Trophoblast cell (in vitro differentiated cells and primary cell): ENCODE results near the gene ZNF276.

ENCODE experiments used
- DNase-seq, 2 donors: peaks; one replicate each; pipeline ENCODE4 v3.0.0-alpha.2; 2016
- H2AFZ ChIP-seq: 2 replicates; pipeline ENCODE4 v1.6.1; 2013; ENCODE audit warnings: low read length, moderate library complexity, mild to moderate bottlenecking; ENCODE audit not compliant: insufficient read depth, poor library complexity
- H2AK5ac ChIP-seq: 2 replicates; pipeline ENCODE4 v1.6.1; 2013; ENCODE audit warnings: mild to moderate bottlenecking, low read length
- H2BK120ac ChIP-seq: 2 replicates; pipeline ENCODE4 v1.6.1; 2013; ENCODE audit warnings: low read length, mild to moderate bottlenecking, moderate library complexity; ENCODE audit not compliant: insufficient read depth, poor library complexity
- H2BK12ac ChIP-seq: 2 replicates; pipeline ENCODE4 v1.6.1; 2013; ENCODE audit warnings: mild to moderate bottlenecking, low read length, moderate library complexity
- H2BK5ac ChIP-seq: 2 replicates; pipeline ENCODE4 v1.6.1; 2013; ENCODE audit warnings: low read length, low read depth, moderate library complexity, mild to moderate bottlenecking; ENCODE audit not compliant: poor library complexity
- H3K14ac ChIP-seq: 2 replicates; pipeline ENCODE4 v1.6.1; 2013; ENCODE audit warnings: mild to moderate bottlenecking, low read length
- H3K18ac ChIP-seq: 2 replicates; pipeline ENCODE4 v1.6.1; 2013; ENCODE audit warnings: mild to moderate bottlenecking, low read length
- H3K23ac ChIP-seq: 2 replicates; pipeline ENCODE4 v1.6.1; 2013; ENCODE audit warnings: low read length
- H3K27ac ChIP-seq: 2 replicates; pipeline ENCODE4 v1.5.1; 2013; ENCODE audit warnings: low read depth, mild to moderate bottlenecking, inconsistent platforms, low read length, moderate library complexity
- H3K27me3 ChIP-seq: 2 replicates; pipeline ENCODE4 v1.6.1; 2013; ENCODE audit warnings: inconsistent platforms, mild to moderate bottlenecking, low read length, moderate library complexity; ENCODE audit not compliant: insufficient read depth
- H3K36me3 ChIP-seq, 2 experiments: 1 replicate in 1 of 2; 2 replicates in 1 of 2; pipeline ENCODE4 v1.6.1; 2013; ENCODE audit warnings: low read length in 2 of 2, mild to moderate bottlenecking in 2 of 2, moderate library complexity in 1 of 2; ENCODE audit not compliant: insufficient read depth in 2 of 2, control insufficient read depth in 1 of 2
- H3K4ac ChIP-seq: 2 replicates; pipeline ENCODE4 v1.6.1; 2013; ENCODE audit warnings: low read depth, mild to moderate bottlenecking, low read length, moderate library complexity
- H3K4me1 ChIP-seq, 2 experiments: 1 replicate in 1 of 2; 2 replicates in 1 of 2; pipeline ENCODE4 v1.6.1; 2013; ENCODE audit warnings: low read length in 2 of 2, mild to moderate bottlenecking in 2 of 2, moderate library complexity in 1 of 2; ENCODE audit not compliant: insufficient read depth in 2 of 2, control insufficient read depth in 1 of 2
- H3K4me2 ChIP-seq: 2 replicates; pipeline ENCODE4 v1.6.1; 2013; ENCODE audit warnings: inconsistent platforms, mild to moderate bottlenecking, low read length, moderate library complexity
- H3K4me3 ChIP-seq: 2 replicates; pipeline ENCODE4 v1.5.1; 2013; ENCODE audit warnings: mild to moderate bottlenecking, low read depth, low read length, inconsistent platforms
- H3K79me1 ChIP-seq: one replicate; pipeline ENCODE4 v1.6.1; 2013; ENCODE audit warnings: low read length
- H3K79me2 ChIP-seq: 2 replicates; pipeline ENCODE4 v1.6.1; 2013; ENCODE audit warnings: low read length, mild to moderate bottlenecking; ENCODE audit not compliant: control insufficient read depth, insufficient read depth, poor library complexity
- H3K9ac ChIP-seq: 2 replicates; pipeline ENCODE4 v1.6.1; 2013; ENCODE audit warnings: mild to moderate bottlenecking, low read length
- H3K9me3 ChIP-seq: 2 replicates; pipeline ENCODE4 v1.6.1; 2013; ENCODE audit warnings: low read depth, mild to moderate bottlenecking, control low read depth, inconsistent platforms, low read length; ENCODE audit not compliant: insufficient read depth
- H4K12ac ChIP-seq: 2 replicates; pipeline ENCODE4 v1.6.1; 2013; ENCODE audit warnings: low read depth, mild to moderate bottlenecking, low read length, moderate library complexity
- H4K8ac ChIP-seq: 2 replicates; pipeline ENCODE4 v1.6.1; 2013; ENCODE audit warnings: low read depth, mild to moderate bottlenecking, low read length, moderate library complexity
- H4K91ac ChIP-seq: one replicate; pipeline ENCODE4 v1.6.1; 2013; ENCODE audit warnings: low read depth, mild to moderate bottlenecking, low read length, moderate library complexity
- WGBS: extraction: QIAGEN DNeasy Blood & Tissue Kit; methylation state at CpG from one replicate; pipeline ENCODE4 v1.1.7; 2013; ENCODE audit warnings: missing lambda C conversion rate; ENCODE audit not compliant: insufficient read length, insufficient coverage; ENCODE audit errors: extremely low coverage; 5-methylcytosine and 5-hydroxymethylcytosine counted together

Gene ZNF276

GRCh38 chr16:89716493-89716892, 4.8 kb upstream of the ZNF276 start:
- Histone ChIP-seq H3K23ac (no peak overlapping the region), H3K18ac (no peak overlapping the region), H3K9me3 (no peaks in the 10 kb centered on the region), H3K36me3 (peaks cover 0 to 3% of the 10 kb centered on the region in 2 experiments), H2BK12ac (no peak overlapping the region), H2BK120ac (no peak overlapping the region), H3K79me1 (peaks cover 15% of the 10 kb centered on the region), H3K4ac (no peak overlapping the region), H2BK5ac (no peak overlapping the region), H3K4me2 (no peak overlapping the region), H4K91ac (no peak overlapping the region), H2AFZ (no peak overlapping the region), H3K4me1 (peaks cover 8 to 13% of the 10 kb centered on the region in 2 experiments), H3K27me3 (no peaks in the 10 kb centered on the region), H3K14ac (no peak overlapping the region), H3K27ac (no peak overlapping the region), H3K4me3 (no peak overlapping the region), H3K9ac (no peak overlapping the region), H4K12ac (no peak overlapping the region), H4K8ac (no peak overlapping the region), H3K79me2 (peaks cover 8% of the 10 kb centered on the region), H2AK5ac (no peak overlapping the region)
- no peak for DNase-seq
- no CpG with 5 or more reads among the region's 15 CpGs for WGBS

- Histone ChIP-seq H4K91ac (no peak overlapping the region), H2BK5ac (no peak overlapping the region), H2AK5ac (no peak overlapping the region), H3K9ac (no peak overlapping the region), H3K27me3 (no peaks in the 10 kb centered on the region), H3K18ac (no peak overlapping the region), H2AFZ (no peak overlapping the region), H3K27ac (no peak overlapping the region), H3K36me3 (peaks cover 0 to 3% of the 10 kb centered on the region in 2 experiments), H4K12ac (peak overlapping the region; percentile 37), H3K4me2 (no peak overlapping the region), H3K9me3 (no peaks in the 10 kb centered on the region), H3K79me2 (peaks cover 10% of the 10 kb centered on the region), H3K4me3 (no peak overlapping the region), H2BK12ac (no peak overlapping the region), H3K79me1 (peaks cover 16% of the 10 kb centered on the region), H3K23ac (no peak overlapping the region), H4K8ac (no peak overlapping the region), H2BK120ac (no peak overlapping the region), H3K14ac (no peak overlapping the region), H3K4ac (no peak overlapping the region), H3K4me1 (peaks cover 8% of the 10 kb centered on the region in 2 experiments)
- no CpG with 5 or more reads among the region's 29 CpGs for WGBS
- no peak for DNase-seq
These were observed 4.2 kb upstream of the ZNF276 start for GRCh38 chr16:89716916-89717687.

DNA sequence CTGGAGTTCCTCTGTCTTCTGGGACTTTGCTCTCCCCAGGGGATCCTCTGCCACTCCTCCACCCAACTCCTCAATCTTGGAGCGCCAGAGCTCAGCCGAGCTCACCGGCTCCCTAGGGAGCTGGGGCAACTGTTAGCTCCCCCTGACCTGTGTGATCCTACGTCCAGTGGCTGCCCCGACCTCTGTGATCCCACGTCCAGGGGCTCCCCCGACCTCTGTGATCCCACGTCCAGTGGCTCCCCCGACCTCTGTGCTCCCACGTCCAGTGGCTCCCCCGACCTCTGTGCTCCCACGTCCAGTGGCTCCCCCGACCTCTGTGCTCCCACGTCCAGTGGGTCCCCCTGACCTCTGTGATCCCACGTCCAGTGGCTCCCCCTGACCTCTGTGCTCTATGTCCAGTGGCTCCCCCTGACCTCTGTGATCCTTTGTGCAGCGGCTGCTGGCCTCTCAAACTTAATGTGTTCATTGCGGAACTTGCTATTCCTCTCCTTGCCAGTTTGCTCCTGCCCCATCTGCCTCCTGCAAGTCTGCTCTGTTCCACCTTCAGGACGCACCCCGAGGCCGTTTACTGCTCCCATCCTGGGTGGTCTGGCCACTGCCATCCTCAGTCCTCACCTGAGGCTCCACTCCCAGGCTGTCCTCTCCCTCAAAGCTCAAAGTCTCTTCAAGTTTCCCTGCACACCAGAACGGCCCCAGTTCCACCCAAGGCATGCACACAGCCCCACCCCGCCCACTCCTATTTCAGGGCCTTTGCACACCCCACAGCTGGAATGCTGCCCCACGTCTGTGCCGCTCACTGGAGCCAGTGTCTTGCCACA, 3.4 kb upstream of the ZNF276 start:
- Histone ChIP-seq H3K9ac (no peak overlapping the region), H3K4ac (no peak overlapping the region), H3K27ac (no peak overlapping the region), H2BK5ac (no peak overlapping the region), H3K27me3 (no peaks in the 10 kb centered on the region), H2BK120ac (no peak overlapping the region), H3K23ac (no peak overlapping the region), H3K14ac (no peak overlapping the region), H3K4me1 (peaks cover 8 to 11% of the 10 kb centered on the region in 2 experiments), H3K79me1 (peaks cover 14% of the 10 kb centered on the region), H3K4me2 (no peak overlapping the region), H3K18ac (no peak overlapping the region), H2AK5ac (no peak overlapping the region), H4K12ac (no peak overlapping the region), H4K8ac (no peak overlapping the region), H3K9me3 (peaks cover 4% of the 10 kb centered on the region), H3K79me2 (peaks cover 9% of the 10 kb centered on the region), H2AFZ (no peak overlapping the region), H2BK12ac (no peak overlapping the region), H3K36me3 (peaks cover 4 to 6% of the 10 kb centered on the region in 2 experiments), H4K91ac (no peak overlapping the region), H3K4me3 (no peak overlapping the region)
- no CpG with 5 or more reads among the region's 24 CpGs for WGBS
- DNase-seq: no peak

GRCh38 chr16:89720551-89720812, 855 bp upstream of the ZNF276 start:
- H3K27ac ChIP-seq: peak overlapping the region; percentile 83
- H2AK5ac ChIP-seq: no peak overlapping the region
- no CpG with 5 or more reads among the region's 29 CpGs for WGBS
- H2BK12ac ChIP-seq: no peak overlapping the region
- H3K9me3 ChIP-seq: peaks cover 5% of the 10 kb centered on the region
- peak overlapping the region; percentile 94 for H3K18ac ChIP-seq
- H3K4me1 ChIP-seq: peaks cover 8 to 13% of the 10 kb centered on the region in 2 experiments
- H2AFZ ChIP-seq: peak overlapping the region; percentile 85
- H2BK120ac ChIP-seq: peak overlapping the region; percentile 83
- peak overlapping the region; percentile 93 for H3K14ac ChIP-seq
- H3K79me2 ChIP-seq: peaks cover 9% of the 10 kb centered on the region
- peak overlapping the region; percentile 85 for H4K91ac ChIP-seq
- peak overlapping the region; percentile 90 for H3K9ac ChIP-seq
- no peak overlapping the region for H3K23ac ChIP-seq
- H3K79me1 ChIP-seq: peaks cover 14% of the 10 kb centered on the region
- H3K4me3 ChIP-seq: peak overlapping the region; percentile 95
- H4K8ac ChIP-seq: peak overlapping the region; percentile 99
- peaks cover 21 to 23% of the 10 kb centered on the region in 2 experiments for H3K36me3 ChIP-seq
- H2BK5ac ChIP-seq: peak overlapping the region; percentile 79
- peak overlapping the region; percentile 57 for H4K12ac ChIP-seq
- H3K4ac ChIP-seq: no peak overlapping the region
- no peak for DNase-seq
- H3K27me3 ChIP-seq: no peaks in the 10 kb centered on the region
- peak overlapping the region; percentile 74 for H3K4me2 ChIP-seq
